T-cell (primary cell): Measurements from ENCODE around the gene SH3RF3. TPM values are rescaled to one million over a fixed set of nuclear protein-coding genes. Genes with fewer than 3 reads are reported as not detected.

Experiments used
- ATAC-seq, 4 experiments: fragments of 200-7000 bp in 3 of 4; fragments of 150-1000 bp in 1 of 4; cut with Tn5 transposase; replicated peaks in 1 of 4; 1 replicate in 3 of 4; 2 replicates in 1 of 4; pipeline ENCODE4 v1.10.0; 2021; ENCODE audit warnings: moderate library complexity in 3 of 4, mild to moderate bottlenecking in 2 of 4, moderate number of reproducible peaks in 1 of 4
- CTCF ChIA-PET, 2 donors: fragments of 300-600 bp; sonication (Branson Sonifier 250); formaldehyde crosslinking; loops; one replicate each; lab custom pipeline; 2022; ENCODE audit warnings: antibody characterized with exemption in 2 of 2; lab: Charles Lee
- POLR2A ChIA-PET, 2 donors: fragments of 300-600 bp; sonication (Branson Sonifier 250); formaldehyde crosslinking; loops; one replicate each; lab custom pipeline; 2022; ENCODE audit warnings: antibody characterized with exemption in 2 of 2; lab: Charles Lee
- DNase-seq, 35 experiments: peaks; one replicate each; pipeline versions ENCODE4 v3.0.0 to v3.0.0-alpha.2; 2013 to 2023
- H3K27ac ChIP-seq: one replicate; pipeline ENCODE4 v1.5.1; 2013; ENCODE audit warnings: low read length
- H3K27me3 ChIP-seq, 2 experiments: replicated peaks in 1 of 2; 1 replicate in 1 of 2; 2 replicates in 1 of 2; pipeline versions ENCODE4 v1.6.1 to v1.7.0; 2013; ENCODE audit warnings: low read length in 1 of 2, mixed read lengths in 1 of 2; ENCODE audit not compliant: control insufficient read depth in 2 of 2, insufficient read depth in 2 of 2; ENCODE audit errors: extremely low read depth in 1 of 2
- H3K36me3 ChIP-seq, 2 donors: 1 replicate in 1 of 2; 2 replicates in 1 of 2; pipeline versions ENCODE4 v1.6.1 to v1.7.0; 2013; ENCODE audit warnings: low read length in 1 of 2; ENCODE audit not compliant: control insufficient read depth in 2 of 2, insufficient read depth in 1 of 2; ENCODE audit errors: extremely low read depth in 1 of 2
- H3K4me1 ChIP-seq, 2 experiments: 1 replicate in 1 of 2; 2 replicates in 1 of 2; pipeline versions ENCODE4 v1.6.1 to v1.7.0; 2013; ENCODE audit warnings: low read length in 2 of 2, mixed read lengths in 1 of 2; ENCODE audit not compliant: insufficient read depth in 2 of 2, control insufficient read depth in 1 of 2; ENCODE audit errors: extremely low read depth in 1 of 2
- H3K4me3 ChIP-seq, 2 donors: 1 replicate in 1 of 2; 2 replicates in 1 of 2; pipeline versions ENCODE4 v1.5.1 to v1.7.0; 2013; ENCODE audit warnings: mild to moderate bottlenecking in 2 of 2, low read length in 1 of 2, moderate library complexity in 1 of 2; ENCODE audit not compliant: control insufficient read depth in 1 of 2; ENCODE audit errors: extremely low read depth in 1 of 2
- H3K9me3 ChIP-seq: 2 replicates; pipeline ENCODE4 v1.7.0; 2013
- H3K27ac Mint-ChIP-seq, 2 donors: one replicate each; pipeline ENCODE4 v1.8.0; 2020 to 2021; ENCODE audit warnings: mild to moderate bottlenecking in 2 of 2, mixed read lengths in 2 of 2
- H3K27me3 Mint-ChIP-seq, 2 donors: one replicate each; pipeline ENCODE4 v1.8.0; 2021 to 2022; ENCODE audit warnings: mixed read lengths in 2 of 2
- H3K36me3 Mint-ChIP-seq: one replicate; pipeline ENCODE4 v1.8.0; 2021; ENCODE audit warnings: mixed read lengths
- H3K4me1 Mint-ChIP-seq, 3 donors: one replicate each; pipeline ENCODE4 v1.8.0; 2020 to 2022; ENCODE audit warnings: mixed read lengths in 3 of 3, mild to moderate bottlenecking in 1 of 3
- H3K4me3 Mint-ChIP-seq, 3 donors: one replicate each; pipeline ENCODE4 v1.8.0; 2020 to 2022; ENCODE audit warnings: mild to moderate bottlenecking in 3 of 3, mixed read lengths in 3 of 3, moderate library complexity in 3 of 3
- H3K9me3 Mint-ChIP-seq, 3 donors: one replicate each; pipeline ENCODE4 v1.8.0; 2020 to 2022; ENCODE audit warnings: mixed read lengths in 3 of 3
- WGBS: methylation state at CpG from one replicate; pipeline ENCODE4 v1.1.5; 2013; ENCODE audit warnings: missing lambda C conversion rate; ENCODE audit not compliant: insufficient coverage; 5-methylcytosine and 5-hydroxymethylcytosine counted together
- total RNA-seq, 35 experiments: library from RNA in 6 of 35; stranded (reverse) in 6 of 35; fragments of 120-200 nt in 1 of 35; gene quantifications; one replicate each; pipeline versions ENCODE4 v1.2.1 to v1.2.4 and lab custom pipeline; 2013 to 2026

Gene SH3RF3
- total RNA-seq, 5 donors from 2014 or later (not counting 1 experiment from before 2014, with no cell fraction given) = 1.8 to 4.6 (median 3.6) TPM

GRCh38 chr2:109261906-109262631 is 133.1 kb downstream of the SH3RF3 start:
- H3K9me3 Mint-ChIP-seq = no peaks in the 10 kb centered on the region
- DNase-seq (no peak), ATAC-seq (no peak)
- H3K36me3 Mint-ChIP-seq = no peaks in the 10 kb centered on the region
- H3K36me3 ChIP-seq = no peaks in the 10 kb centered on the region
- no peak overlapping the region for H3K27ac Mint-ChIP-seq
- peaks cover 0 to 7% of the 10 kb centered on the region in 2 experiments for H3K4me1 ChIP-seq
- no peaks in the 10 kb centered on the region for H3K27me3 Mint-ChIP-seq
- H3K4me3 Mint-ChIP-seq = no peak overlapping the region
- POLR2A ChIA-PET = no interaction called here
- peaks cover 3 to 27% (median 23%) of the 10 kb centered on the region in 3 donors for H3K4me1 Mint-ChIP-seq
- peaks cover 0 to 20% of the 10 kb centered on the region in 2 experiments for H3K27me3 ChIP-seq
- H3K27ac ChIP-seq = no peak overlapping the region
- CTCF ChIA-PET = no interaction called here
- no peak overlapping the region for H3K4me3 ChIP-seq
- WGBS = 51% methylated on average over 5 of the region's 10 CpGs
- no peaks in the 10 kb centered on the region for H3K9me3 ChIP-seq

DNA sequence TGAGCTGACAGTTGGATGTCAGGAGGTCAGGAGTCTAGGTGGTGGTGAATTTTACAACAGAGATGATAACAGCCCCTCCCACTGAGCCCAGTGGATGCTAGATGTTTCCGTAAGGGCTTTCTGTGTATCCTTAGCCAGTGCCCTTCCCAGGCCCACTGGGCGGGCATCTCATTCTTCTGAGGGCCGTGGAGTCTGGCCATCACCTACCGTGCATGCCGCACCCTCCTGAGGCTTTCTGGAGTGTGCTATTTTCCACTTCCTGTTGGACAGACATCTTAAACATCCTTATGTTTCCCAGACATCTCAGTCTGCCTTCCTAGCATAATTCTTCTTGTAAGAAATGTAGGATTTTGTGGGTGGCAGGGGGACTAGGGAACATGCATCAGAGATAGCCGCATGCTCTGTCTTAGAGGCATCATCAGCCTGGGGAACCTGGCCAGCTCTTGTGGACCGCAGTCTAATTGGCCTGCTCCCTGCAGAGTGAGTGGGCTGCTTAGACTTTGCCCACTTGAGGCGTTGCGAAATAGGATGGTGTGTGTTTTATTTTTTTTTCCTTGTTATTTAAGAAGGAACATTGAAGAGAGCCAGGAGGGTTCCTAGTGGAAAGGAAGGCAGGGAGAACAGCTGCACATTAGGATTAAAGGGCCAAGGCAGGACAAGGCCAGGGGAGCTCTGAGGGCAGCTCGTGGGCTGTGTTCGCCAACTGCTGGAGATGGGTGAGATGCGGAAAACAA is 135.8 kb downstream of the SH3RF3 start:
- POLR2A ChIA-PET = no interaction called here
- DNase-seq (no peak), ATAC-seq (no peak)
- H3K27ac Mint-ChIP-seq = no peak overlapping the region
- no peak overlapping the region for H3K4me3 ChIP-seq
- H3K4me3 Mint-ChIP-seq = no peak overlapping the region
- no peaks in the 10 kb centered on the region for H3K36me3 Mint-ChIP-seq
- CTCF ChIA-PET = no interaction called here
- H3K9me3 Mint-ChIP-seq = no peaks in the 10 kb centered on the region
- H3K27ac ChIP-seq = no peak overlapping the region
- WGBS = 90% methylated on average over 4 of the region's 12 CpGs
- H3K27me3 Mint-ChIP-seq = no peaks in the 10 kb centered on the region
- no peaks in the 10 kb centered on the region for H3K36me3 ChIP-seq
- peaks cover 0 to 7% of the 10 kb centered on the region in 2 experiments for H3K4me1 ChIP-seq
- H3K9me3 ChIP-seq = no peaks in the 10 kb centered on the region
- peaks cover 0 to 11% of the 10 kb centered on the region in 2 experiments for H3K27me3 ChIP-seq
- peaks cover 3 to 22% (median 18%) of the 10 kb centered on the region in 3 donors for H3K4me1 Mint-ChIP-seq

GRCh38 chr2:109265369-109265768 is 136.4 kb downstream of the SH3RF3 start:
- no peaks in the 10 kb centered on the region for H3K9me3 Mint-ChIP-seq
- Histone ChIP-seq H3K27me3 (peaks cover 0 to 16% of the 10 kb centered on the region in 2 experiments), H3K27ac (no peak overlapping the region), H3K36me3 (no peaks in the 10 kb centered on the region), H3K4me1 (peaks cover 0 to 6% of the 10 kb centered on the region in 2 experiments), H3K4me3 (no peak overlapping the region), H3K9me3 (no peaks in the 10 kb centered on the region)
- no peak for DNase-seq
- peaks cover 3 to 16% (median 15%) of the 10 kb centered on the region in 3 donors for H3K4me1 Mint-ChIP-seq
- ChIA-PET POLR2A (no interaction called here), CTCF (no interaction called here)
- no CpG with 5 or more reads among the region's 2 CpGs for WGBS
- H3K36me3 Mint-ChIP-seq = no peaks in the 10 kb centered on the region
- H3K27ac Mint-ChIP-seq = no peak overlapping the region
- H3K4me3 Mint-ChIP-seq = no peak overlapping the region
- no peak for ATAC-seq
- H3K27me3 Mint-ChIP-seq = no peaks in the 10 kb centered on the region

GRCh38 chr2:109265953-109266352 is 136.9 kb downstream of the SH3RF3 start:
- no peak overlapping the region for H3K4me3 Mint-ChIP-seq
- ChIA-PET CTCF (no interaction called here), POLR2A (no interaction called here)
- H3K27me3 ChIP-seq = peaks cover 0 to 12% of the 10 kb centered on the region in 2 experiments
- peaks cover 3 to 11% (median 9%) of the 10 kb centered on the region in 3 donors for H3K4me1 Mint-ChIP-seq
- no peak overlapping the region for H3K27ac ChIP-seq
- H3K9me3 ChIP-seq = no peaks in the 10 kb centered on the region
- DNase-seq = no peak
- no peaks in the 10 kb centered on the region for H3K36me3 ChIP-seq
- no peak overlapping the region for H3K4me3 ChIP-seq
- ATAC-seq = no peak
- H3K27ac Mint-ChIP-seq = no peak overlapping the region
- H3K9me3 Mint-ChIP-seq = no peaks in the 10 kb centered on the region
- WGBS = 96% methylated on average over 5 of the region's 5 CpGs
- H3K27me3 Mint-ChIP-seq = no peaks in the 10 kb centered on the region
- H3K4me1 ChIP-seq = peaks cover 0 to 2% of the 10 kb centered on the region in 2 experiments
- no peaks in the 10 kb centered on the region for H3K36me3 Mint-ChIP-seq

DNA sequence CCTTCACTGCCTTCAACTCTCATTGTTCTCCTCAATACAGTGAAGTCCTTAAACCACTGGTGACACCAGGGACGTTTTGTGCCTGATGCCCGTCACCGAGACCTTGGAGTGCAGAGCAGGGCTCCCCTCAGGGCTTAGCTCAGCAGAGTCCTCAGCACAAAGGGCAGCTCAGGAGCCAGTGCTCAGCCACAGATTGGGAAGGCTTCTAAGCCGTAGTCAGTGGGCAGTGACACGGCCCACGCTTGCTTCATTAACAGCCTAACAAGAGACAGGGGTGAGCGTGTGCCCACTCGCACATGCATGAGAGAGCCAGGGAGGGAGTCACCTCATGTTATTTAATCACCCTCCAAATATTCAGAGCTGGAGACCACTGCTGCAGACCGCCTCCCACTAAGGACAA is 137.5 kb downstream of the SH3RF3 start:
- CTCF ChIA-PET = no interaction called here
- Mint-ChIP-seq H3K4me1 (peaks cover 0 to 5% (median 5%) of the 10 kb centered on the region in 3 donors), H3K9me3 (no peaks in the 10 kb centered on the region), H3K27me3 (no peaks in the 10 kb centered on the region), H3K36me3 (no peaks in the 10 kb centered on the region), H3K4me3 (no peak overlapping the region), H3K27ac (no peak overlapping the region)
- DNase-seq = no peak
- H3K27me3 ChIP-seq = peaks cover 0 to 11% of the 10 kb centered on the region in 2 experiments
- no peak overlapping the region for H3K27ac ChIP-seq
- 96% methylated on average over 4 of the region's 9 CpGs for WGBS
- no peaks in the 10 kb centered on the region for H3K36me3 ChIP-seq
- H3K9me3 ChIP-seq = no peaks in the 10 kb centered on the region
- H3K4me3 ChIP-seq = no peak overlapping the region
- H3K4me1 ChIP-seq = peaks cover 0 to under 1% of the 10 kb centered on the region in 2 experiments
- ATAC-seq = no peak
- POLR2A ChIA-PET = no interaction called here

GRCh38 chr2:109266998-109267854 is 138.2 kb downstream of the SH3RF3 start:
- Mint-ChIP-seq H3K27ac (no peak overlapping the region), H3K27me3 (no peaks in the 10 kb centered on the region), H3K9me3 (no peaks in the 10 kb centered on the region), H3K36me3 (no peaks in the 10 kb centered on the region), H3K4me1 (peaks cover 0 to 4% (median 4%) of the 10 kb centered on the region in 3 donors), H3K4me3 (no peak overlapping the region)
- H3K4me3 ChIP-seq = no peak overlapping the region
- no peaks in the 10 kb centered on the region for H3K36me3 ChIP-seq
- H3K27ac ChIP-seq = no peak overlapping the region
- no peaks in the 10 kb centered on the region for H3K9me3 ChIP-seq
- 96% methylated on average over 8 of the region's 16 CpGs for WGBS
- ChIA-PET POLR2A (no interaction called here), CTCF (no interaction called here)
- ATAC-seq (no peak), DNase-seq (no peak)
- H3K27me3 ChIP-seq = peaks cover 0 to 11% of the 10 kb centered on the region in 2 experiments
- no peaks in the 10 kb centered on the region for H3K4me1 ChIP-seq
